BE2C (cell line): ENCODE results near the gene LAMA1.
A peak's percentile ranks its signal among the peaks of the same experiment; 100 is the strongest.

ENCODE experiments used
- DNase-seq: peaks from one replicate; pipeline ENCODE4 v3.0.0-alpha.2; 2020
- H3K27me3 ChIP-seq: fragments of 250-450 bp; sonication (Bioruptor Pico); 2 replicates; pipeline ENCODE4 v1.5.1; 2020; ENCODE audit warnings: mild to moderate bottlenecking
- H3K36me3 ChIP-seq: fragments of 250-450 bp; sonication (Bioruptor Pico); 2 replicates; pipeline ENCODE4 v1.5.1; 2020; ENCODE audit warnings: mild to moderate bottlenecking
- H3K4me1 ChIP-seq: fragments of 250-450 bp; sonication (Bioruptor Pico); 2 replicates; pipeline ENCODE4 v1.5.1; 2020
- H3K4me3 ChIP-seq: 2 replicates; pipeline ENCODE4 v1.5.1; 2011; ENCODE audit warnings: low read depth, low read length
- H3K9me3 ChIP-seq: fragments of 250-450 bp; sonication (Bioruptor Pico); 2 replicates; pipeline ENCODE4 v1.5.1; 2020
- TF ChIP-seq, protein P1 (sequence below): IDR thresholded peaks from 2 replicates; pipeline ENCODE4 v1.5.1; 2012; ENCODE audit warnings: mild to moderate bottlenecking, low read depth, low read length

The LAMA1 gene

DNA sequence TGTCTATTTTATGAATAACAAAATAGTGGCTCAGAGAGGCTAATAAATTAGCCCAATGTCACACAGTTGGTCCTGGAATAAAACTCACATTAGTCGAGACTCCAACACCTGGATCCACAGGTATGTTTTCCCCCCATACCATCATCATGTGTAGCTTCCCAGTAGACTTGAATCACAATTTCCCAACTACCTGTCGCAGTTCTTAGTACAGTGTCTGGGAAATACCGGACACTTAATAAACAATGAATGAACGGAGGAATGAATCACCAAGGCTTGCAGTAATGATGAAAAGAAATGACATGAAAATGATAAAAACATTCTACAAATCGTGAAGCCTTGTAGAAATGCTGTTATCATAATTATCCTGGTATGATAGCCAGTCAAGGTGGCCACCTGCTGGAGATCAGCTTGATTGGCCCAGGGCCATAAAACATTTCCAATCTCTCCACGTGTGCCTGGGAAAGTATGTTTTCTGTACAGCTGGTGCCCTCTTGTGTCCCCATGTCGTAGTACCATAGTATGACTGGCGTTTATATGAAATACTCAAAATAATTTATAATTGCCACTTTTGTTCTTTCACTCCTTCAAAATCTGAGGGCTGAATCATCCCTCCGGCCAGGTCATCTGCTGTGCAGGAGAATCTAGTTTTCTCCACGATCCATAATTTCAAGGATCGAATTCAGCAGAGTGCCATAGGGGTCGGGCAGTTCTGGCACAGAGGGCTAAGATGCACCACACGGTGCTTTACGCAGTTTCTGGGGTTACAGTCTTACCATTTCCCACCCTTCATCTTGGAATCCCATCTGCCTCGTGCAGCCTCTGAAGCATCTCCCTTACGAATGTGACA, 95.4 kb downstream of the LAMA1 start:
- no peaks in the 10 kb centered on the region for H3K27me3 ChIP-seq
- DNase-seq, result peak; percentile 32
- TF ChIP-seq, protein P1, sequence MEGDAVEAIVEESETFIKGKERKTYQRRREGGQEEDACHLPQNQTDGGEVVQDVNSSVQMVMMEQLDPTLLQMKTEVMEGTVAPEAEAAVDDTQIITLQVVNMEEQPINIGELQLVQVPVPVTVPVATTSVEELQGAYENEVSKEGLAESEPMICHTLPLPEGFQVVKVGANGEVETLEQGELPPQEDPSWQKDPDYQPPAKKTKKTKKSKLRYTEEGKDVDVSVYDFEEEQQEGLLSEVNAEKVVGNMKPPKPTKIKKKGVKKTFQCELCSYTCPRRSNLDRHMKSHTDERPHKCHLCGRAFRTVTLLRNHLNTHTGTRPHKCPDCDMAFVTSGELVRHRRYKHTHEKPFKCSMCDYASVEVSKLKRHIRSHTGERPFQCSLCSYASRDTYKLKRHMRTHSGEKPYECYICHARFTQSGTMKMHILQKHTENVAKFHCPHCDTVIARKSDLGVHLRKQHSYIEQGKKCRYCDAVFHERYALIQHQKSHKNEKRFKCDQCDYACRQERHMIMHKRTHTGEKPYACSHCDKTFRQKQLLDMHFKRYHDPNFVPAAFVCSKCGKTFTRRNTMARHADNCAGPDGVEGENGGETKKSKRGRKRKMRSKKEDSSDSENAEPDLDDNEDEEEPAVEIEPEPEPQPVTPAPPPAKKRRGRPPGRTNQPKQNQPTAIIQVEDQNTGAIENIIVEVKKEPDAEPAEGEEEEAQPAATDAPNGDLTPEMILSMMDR, result peak; percentile 53
- H3K4me1 ChIP-seq, result no peaks in the 10 kb centered on the region
- H3K4me3 ChIP-seq, result peak overlapping the region; percentile 38
- H3K36me3 ChIP-seq, result no peaks in the 10 kb centered on the region
- no peaks in the 10 kb centered on the region for H3K9me3 ChIP-seq

DNA sequence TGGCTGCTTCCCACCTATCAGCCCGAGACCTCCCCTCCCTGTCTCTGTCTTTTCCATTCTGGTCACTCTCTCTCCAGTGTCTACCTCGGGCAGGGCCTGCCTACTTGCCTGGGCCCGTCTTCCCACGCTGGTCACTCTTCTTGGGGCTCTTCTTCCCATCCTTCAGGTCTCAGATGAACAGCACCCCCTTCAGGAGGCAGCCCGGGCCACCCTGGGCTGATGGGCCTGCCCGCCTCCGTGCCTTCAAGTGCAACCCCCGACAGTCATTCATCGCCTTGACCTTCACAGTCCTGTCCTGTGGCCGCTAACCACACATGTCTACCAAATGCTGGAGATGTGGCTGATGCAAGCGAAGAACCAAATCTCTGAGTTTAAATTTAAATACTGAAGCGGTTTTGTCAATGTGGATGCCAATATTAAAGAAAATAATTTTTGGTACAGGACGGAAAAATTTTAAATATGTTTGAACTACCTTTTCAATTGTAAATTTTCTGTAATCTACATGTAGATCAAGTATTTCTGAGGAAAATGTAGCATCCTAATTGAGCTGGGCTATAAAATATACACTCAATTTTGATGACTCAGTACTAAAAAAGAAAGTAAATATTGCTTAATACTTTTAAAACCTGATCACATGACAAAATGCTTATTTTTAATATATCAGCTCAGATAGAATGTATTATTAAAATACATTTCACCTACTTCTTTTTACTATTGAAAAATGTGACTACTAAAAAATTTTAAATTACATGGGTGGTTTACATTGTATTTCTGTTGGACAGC, 96.4 kb downstream of the LAMA1 start:
- Histone ChIP-seq H3K9me3 (no peaks in the 10 kb centered on the region), H3K36me3 (no peaks in the 10 kb centered on the region), H3K27me3 (no peaks in the 10 kb centered on the region), H3K4me3 (no peak overlapping the region), H3K4me1 (no peaks in the 10 kb centered on the region)
- no peak for DNase-seq
- TF ChIP-seq, protein P1, result no peak

DNA sequence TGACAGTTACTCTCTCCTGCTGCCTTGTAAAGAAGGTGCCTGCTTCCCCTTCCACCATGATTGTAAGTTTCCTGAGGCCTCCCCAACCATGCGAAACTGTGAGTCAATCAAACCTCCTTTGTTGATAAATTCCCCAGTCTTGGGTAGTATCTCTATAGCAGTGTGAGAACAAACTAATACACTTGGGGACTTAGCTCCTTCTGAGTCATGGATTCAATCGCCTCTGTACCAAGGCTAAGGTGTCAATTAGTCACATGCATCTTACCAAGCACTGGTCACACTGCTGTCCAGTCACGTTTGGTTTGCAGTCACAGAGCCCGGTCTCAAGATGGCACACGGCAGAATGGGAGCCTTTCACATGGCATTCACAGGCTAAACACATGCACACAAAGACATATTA, 100.6 kb downstream of the LAMA1 start:
- Histone ChIP-seq H3K36me3 (no peaks in the 10 kb centered on the region), H3K4me1 (no peaks in the 10 kb centered on the region), H3K9me3 (no peaks in the 10 kb centered on the region), H3K4me3 (no peak overlapping the region), H3K27me3 (no peaks in the 10 kb centered on the region)
- DNase-seq, result no peak
- TF ChIP-seq, protein P1, result no peak

DNA sequence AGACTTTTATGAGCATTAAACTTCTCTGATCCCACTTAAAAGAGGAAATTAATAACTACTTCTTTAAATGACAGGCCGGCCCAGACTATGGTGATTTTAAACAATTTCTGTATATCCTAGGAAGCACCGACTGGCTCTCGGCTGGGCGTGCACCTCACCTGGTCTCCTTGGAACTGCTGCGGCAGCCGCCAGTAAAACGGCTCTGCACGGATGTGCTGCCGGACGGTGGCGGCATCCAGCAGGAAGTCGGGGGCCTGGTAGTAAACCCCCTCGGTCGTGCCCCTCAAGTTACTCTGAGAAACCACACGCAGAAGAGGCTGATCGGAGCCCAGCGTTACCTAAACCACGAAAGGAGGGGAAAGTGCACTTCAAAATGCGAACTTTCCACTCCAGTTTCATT, 106.5 kb downstream of the LAMA1 start:
- DNase-seq, result no peak
- TF ChIP-seq, protein P1, result no peak
- Histone ChIP-seq H3K9me3 (no peaks in the 10 kb centered on the region), H3K27me3 (no peaks in the 10 kb centered on the region), H3K4me3 (no peak overlapping the region), H3K4me1 (no peaks in the 10 kb centered on the region), H3K36me3 (no peaks in the 10 kb centered on the region)

DNA sequence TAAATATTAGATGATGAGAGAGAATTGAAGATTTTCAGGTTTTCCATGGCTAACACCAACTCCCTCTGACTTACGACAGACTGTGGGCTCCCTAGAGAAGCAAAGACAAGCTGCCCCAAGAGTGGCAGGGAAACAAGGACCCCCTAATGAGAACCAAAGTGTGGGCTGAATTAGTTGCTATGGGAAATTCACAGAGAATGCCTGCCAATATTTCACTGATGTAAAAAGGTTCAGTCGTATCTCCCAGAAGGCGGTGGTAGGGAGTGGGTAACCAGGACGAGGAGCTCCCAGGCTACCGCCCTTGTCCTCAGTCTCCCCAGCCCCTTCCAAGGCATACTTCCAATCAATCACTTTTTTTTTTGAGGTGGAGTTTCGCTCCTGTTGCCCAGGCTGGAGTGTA, 113.6 kb downstream of the LAMA1 start:
- DNase-seq, result no peak
- TF ChIP-seq, protein P1, result no peak
- Histone ChIP-seq H3K9me3 (no peaks in the 10 kb centered on the region), H3K4me3 (no peak overlapping the region), H3K36me3 (no peaks in the 10 kb centered on the region), H3K4me1 (no peaks in the 10 kb centered on the region), H3K27me3 (no peaks in the 10 kb centered on the region)

GRCh38 chr18:7002107-7002506, 115.5 kb downstream of the LAMA1 start:
- DNase-seq, result no peak
- TF ChIP-seq, protein P1, result no peak
- no peaks in the 10 kb centered on the region for H3K9me3 ChIP-seq
- no peaks in the 10 kb centered on the region for H3K36me3 ChIP-seq
- no peaks in the 10 kb centered on the region for H3K27me3 ChIP-seq
- no peak overlapping the region for H3K4me3 ChIP-seq
- no peaks in the 10 kb centered on the region for H3K4me1 ChIP-seq
